Lower leg skin (tissue), 4 donors: Measurements from ENCODE around the gene FBXO38. TPM values are rescaled to one million over a fixed set of nuclear protein-coding genes. Genes with fewer than 3 reads are reported as not detected.

ENCODE experiments used
- DNase-seq, 2 donors: peaks; one replicate each; pipeline ENCODE4 v3.0.0-alpha.2; 2019; ENCODE audit warnings: low spot score in 2 of 2
- H3K4me3 ChIP-seq: fragments of 200-600 bp; sonication (generic); 2 replicates; pipeline ENCODE4 v1.5.1; 2017; ENCODE audit warnings: mild to moderate bottlenecking, low read depth; ENCODE audit not compliant: poor library complexity, severe bottlenecking
- CTCF ChIP-seq, 3 donors: fragments of 450-650 bp; IDR thresholded peaks; one replicate each; pipeline ENCODE4 v1.5.1; 2016; ENCODE audit warnings: antibody characterized with exemption in 3 of 3, mild to moderate bottlenecking in 3 of 3, moderate library complexity in 2 of 3
- POLR2A ChIP-seq, 2 donors: fragments of 450-650 bp; IDR thresholded peaks; one replicate each; pipeline ENCODE4 v1.6.1; 2016 to 2017; ENCODE audit warnings: antibody characterized with exemption in 2 of 2, mild to moderate bottlenecking in 1 of 2, moderate library complexity in 1 of 2
- WGBS, 2 donors: methylation state at CpG; one replicate each; pipeline ENCODE4 v1.1.5; 2018; 5-methylcytosine and 5-hydroxymethylcytosine counted together
- intact Hi-C: fragments of 100-400 bp; cut with DNase I; formaldehyde crosslinking; loops from one replicate; pipeline ENCODE4 v1.15.0; 2023; ENCODE audit warnings: low total_unique reads
- total RNA-seq, 4 donors: library from RNA; depleted of rRNA; stranded (reverse); fragments of >200 nt; gene quantifications; one replicate each; pipeline ENCODE4 v1.1.0, GENCODE V29; 2016

FBXO38 gene
- total RNA-seq, 4 donors from 2014 or later, result 31.7 to 76.7 (median 42.1) TPM

GRCh38 chr5:148343046-148343407 lies 40.7 kb upstream of the FBXO38 start:
- peak in 1 of 2 donors; percentile 16 for DNase-seq
- intact Hi-C loops, result no loop called here
- WGBS, 2 donors, result 48 to 61% methylated on average over 2 of the region's 2 CpGs
- TF ChIP-seq POLR2A (IDR thresholded peaks at IDR 0.05) (no peak), CTCF (IDR thresholded peaks at IDR 0.05) (no peak)
- H3K4me3 ChIP-seq, result no peak overlapping the region

GRCh38 chr5:148343603-148344487 lies 39.9 kb upstream of the FBXO38 start:
- no peak overlapping the region for H3K4me3 ChIP-seq
- TF ChIP-seq POLR2A (IDR thresholded peaks at IDR 0.05) (no peak), CTCF (IDR thresholded peaks at IDR 0.05) (no peak)
- WGBS, 2 donors, result 61 to 69% methylated on average over 7 of the region's 7 CpGs
- no peak for DNase-seq
- intact Hi-C loops, result no loop called here

GRCh38 chr5:148347706-148348105 lies 36.1 kb upstream of the FBXO38 start:
- TF ChIP-seq POLR2A (IDR thresholded peaks at IDR 0.05), result no peak
- no peak for TF ChIP-seq CTCF (IDR thresholded peaks at IDR 0.05)
- intact Hi-C loops, result no loop called here
- 45 to 51% methylated on average over 1 of the region's 1 CpG for WGBS, 2 donors
- H3K4me3 ChIP-seq, result no peak overlapping the region
- DNase-seq, result no peak

- WGBS, 2 donors, result 91 to 98% methylated on average over 1 of the region's 1 CpG
- H3K4me3 ChIP-seq, result no peak overlapping the region
- TF ChIP-seq CTCF (IDR thresholded peaks at IDR 0.05) (no peak), POLR2A (IDR thresholded peaks at IDR 0.05) (no peak)
- intact Hi-C loops, result no loop called here
- no peak for DNase-seq
Measured at GRCh38 chr5:148352696-148353095, 31.1 kb upstream of the FBXO38 start.

GRCh38 chr5:148353634-148354033 lies 30.1 kb upstream of the FBXO38 start:
- DNase-seq, result no peak
- intact Hi-C loops, result no loop called here
- WGBS, 2 donors, result 89 to 92% methylated on average over 2 of the region's 2 CpGs
- TF ChIP-seq POLR2A (IDR thresholded peaks at IDR 0.05) (no peak), CTCF (IDR thresholded peaks at IDR 0.05) (no peak)
- H3K4me3 ChIP-seq, result no peak overlapping the region

GRCh38 chr5:148364343-148364742 lies 19.4 kb upstream of the FBXO38 start:
- TF ChIP-seq CTCF (IDR thresholded peaks at IDR 0.05) (no peak), POLR2A (IDR thresholded peaks at IDR 0.05) (no peak)
- no peak for DNase-seq
- H3K4me3 ChIP-seq, result no peak overlapping the region
- intact Hi-C loops, result no loop called here
